NCI-H2081 treated with DMSO at 0.1 percent for 48 hours (cell line): ENCODE measurements around the gene HSPB6.
"Not testable (repeated sequence)": the region's sequence is repeated elsewhere in the genome, so short reads cannot be mapped to it uniquely, and the experiment has no call there.

Experiments used
- DNase-seq: peaks from one replicate; lab custom pipeline; 2025; lab: John Stamatoyannopoulos, UW

Gene HSPB6

GRCh38 chr19:35756377-35757230 lies at the start of gene HSPB6:
Gene HSPB6, minus strand, starts transcription at chr19:35757029. Its CDS starts 21 bp downstream, at chr19:35757008.
- DNase-seq = no peak

GRCh38 chr19:35806597-35806996 lies 49.8 kb upstream of the HSPB6 start:
- no peak for DNase-seq

- no peak for DNase-seq
These were observed 48.8 kb upstream of the HSPB6 start for GRCh38 chr19:35805526-35806102.

GRCh38 chr19:35801828-35802227 lies 45.0 kb upstream of the HSPB6 start:
- DNase-seq = no peak

GRCh38 chr19:35797663-35798062 lies 40.8 kb upstream of the HSPB6 start:
- no peak for DNase-seq

- DNase-seq = no peak
These were observed 40.1 kb upstream of the HSPB6 start for GRCh38 chr19:35796645-35797542.

GRCh38 chr19:35795564-35795963 lies 38.7 kb upstream of the HSPB6 start:
- DNase-seq = not testable (repeated sequence)

- no peak for DNase-seq
These were observed 36.7 kb upstream of the HSPB6 start for GRCh38 chr19:35793381-35794165.

- DNase-seq = no peak
These were observed 36.1 kb upstream of the HSPB6 start for GRCh38 chr19:35792888-35793287.

GRCh38 chr19:35792312-35792711 lies 35.5 kb upstream of the HSPB6 start:
- no peak for DNase-seq

GRCh38 chr19:35791814-35792279 lies 35.0 kb upstream of the HSPB6 start:
- DNase-seq = no peak

- no peak for DNase-seq
These were observed 34.4 kb upstream of the HSPB6 start for GRCh38 chr19:35790981-35791813.

GRCh38 chr19:35789978-35790944 lies 33.4 kb upstream of the HSPB6 start:
- no peak for DNase-seq

- no peak for DNase-seq
These were observed 32.6 kb upstream of the HSPB6 start for GRCh38 chr19:35789195-35789977.

- DNase-seq = no peak
These were observed 31.6 kb upstream of the HSPB6 start for GRCh38 chr19:35788205-35788960.

GRCh38 chr19:35787227-35787799 lies 30.5 kb upstream of the HSPB6 start:
- DNase-seq = no peak
